Esophagus (tissue), 2 donors: Measurements from ENCODE around the gene CLC. TPM values are rescaled to one million over a fixed set of nuclear protein-coding genes. Genes with fewer than 3 reads are reported as not detected.

Experiments used
- H3K27ac ChIP-seq, 2 donors: one replicate each; pipeline ENCODE4 v1.5.1; 2013; ENCODE audit warnings: low read depth in 2 of 2, mild to moderate bottlenecking in 2 of 2, inconsistent platforms in 1 of 2, low read length in 1 of 2, moderate library complexity in 1 of 2
- H3K27me3 ChIP-seq, 2 donors: one replicate each; pipeline ENCODE4 v1.6.1; 2013; ENCODE audit warnings: low read length in 2 of 2, control low read depth in 1 of 2, mild to moderate bottlenecking in 1 of 2; ENCODE audit not compliant: insufficient read depth in 2 of 2, control insufficient read depth in 1 of 2
- H3K36me3 ChIP-seq, 2 donors: one replicate each; pipeline ENCODE4 v1.6.1; 2013; ENCODE audit warnings: low read length in 1 of 2; ENCODE audit not compliant: control insufficient read depth in 2 of 2, insufficient read depth in 2 of 2
- H3K4me1 ChIP-seq, 2 donors: one replicate each; pipeline ENCODE4 v1.6.1; 2013; ENCODE audit warnings: low read length in 1 of 2; ENCODE audit not compliant: control insufficient read depth in 2 of 2, insufficient read depth in 2 of 2
- H3K4me3 ChIP-seq, 2 donors: one replicate each; pipeline ENCODE4 v1.5.1; 2013; ENCODE audit warnings: low read length in 2 of 2, mild to moderate bottlenecking in 2 of 2, low read depth in 1 of 2, moderate library complexity in 1 of 2
- H3K9me3 ChIP-seq, 2 donors: one replicate each; pipeline ENCODE4 v1.6.1; 2013; ENCODE audit warnings: mild to moderate bottlenecking in 2 of 2, low read depth in 1 of 2, low read length in 1 of 2, moderate library complexity in 1 of 2; ENCODE audit not compliant: control insufficient read depth in 2 of 2, insufficient read depth in 1 of 2
- WGBS, 2 donors: extraction: QIAGEN DNeasy Blood & Tissue Kit; methylation state at CpG; one replicate each; pipeline ENCODE4 v1.1.7; 2013; 5-methylcytosine and 5-hydroxymethylcytosine counted together
- polyA plus RNA-seq, 2 donors: library from polyadenylated mRNA; stranded (reverse); fragments of 200-250 nt; gene quantifications; one replicate each; pipeline ENCODE4 v1.2.3, GENCODE V29; 2013
- donor health status: healthy with polysubstance abuse.
- donor health status: Bipolar disorder and iron deficiency.

CLC gene
- polyA plus RNA-seq, 2 donors = not detected

- Histone ChIP-seq H3K27me3 (peaks cover 0 to 2% of the 10 kb centered on the region in 2 donors), H3K4me1 (no peaks in the 10 kb centered on the region), H3K4me3 (no peak overlapping the region), H3K9me3 (no peaks in the 10 kb centered on the region), H3K27ac (no peak overlapping the region), H3K36me3 (no peaks in the 10 kb centered on the region)
- 82 to 83% methylated on average over 5 of the region's 5 CpGs for WGBS, 2 donors
Measured at GRCh38 chr19:39709026-39709872, 28.6 kb downstream of the CLC start.

GRCh38 chr19:39708594-39708993 lies 29.2 kb downstream of the CLC start:
- Histone ChIP-seq H3K27me3 (peaks cover 0 to 2% of the 10 kb centered on the region in 2 donors), H3K4me1 (no peaks in the 10 kb centered on the region), H3K4me3 (no peak overlapping the region), H3K27ac (no peak overlapping the region), H3K9me3 (no peaks in the 10 kb centered on the region), H3K36me3 (no peaks in the 10 kb centered on the region)
- 82% methylated on average over 6 of the region's 6 CpGs for WGBS, 2 donors

- 70 to 73% methylated on average over 8 of the region's 8 CpGs for WGBS, 2 donors
- H3K4me1 ChIP-seq = no peaks in the 10 kb centered on the region
Measured at GRCh38 chr19:39705578-39706188, 32.1 kb downstream of the CLC start.

GRCh38 chr19:39704181-39705044 lies 33.4 kb downstream of the CLC start, which contains the start of gene LGALS14:
Gene LGALS14 (plus strand): TSS chr19:39704481. CDS start chr19:39704529, 48 bp downstream.
- H3K9me3 ChIP-seq = no peaks in the 10 kb centered on the region
- no peaks in the 10 kb centered on the region for H3K27me3 ChIP-seq
- no peaks in the 10 kb centered on the region for H3K4me1 ChIP-seq
- H3K4me3 ChIP-seq = no peak within 1 kb of the TSS
- 37 to 39% methylated on average over 6 of the region's 6 CpGs for WGBS, 2 donors
- H3K27ac ChIP-seq = no peak within 1 kb of the TSS
- no peaks in the 10 kb centered on the region for H3K36me3 ChIP-seq

More at GRCh38 chr19:39705578-39706188, 32.1 kb downstream of the CLC start:
- Histone ChIP-seq H3K9me3 (no peaks in the 10 kb centered on the region), H3K27ac (no peak overlapping the region), H3K27me3 (no peaks in the 10 kb centered on the region), H3K4me3 (no peak overlapping the region), H3K36me3 (no peaks in the 10 kb centered on the region)

- Histone ChIP-seq H3K36me3 (no peaks in the 10 kb centered on the region), H3K4me1 (no peaks in the 10 kb centered on the region), H3K4me3 (no peak overlapping the region), H3K27me3 (no peaks in the 10 kb centered on the region), H3K27ac (no peak overlapping the region), H3K9me3 (no peaks in the 10 kb centered on the region)
- 67 to 74% methylated on average over 5 of the region's 5 CpGs for WGBS, 2 donors
Measured at GRCh38 chr19:39701291-39701690, 36.5 kb downstream of the CLC start.

- H3K9me3 ChIP-seq = no peaks in the 10 kb centered on the region
- H3K27ac ChIP-seq = no peak overlapping the region
- no peaks in the 10 kb centered on the region for H3K36me3 ChIP-seq
- H3K4me3 ChIP-seq = no peak overlapping the region
- H3K4me1 ChIP-seq = no peaks in the 10 kb centered on the region
- H3K27me3 ChIP-seq = no peaks in the 10 kb centered on the region
Measured at GRCh38 chr19:39698535-39698934, 39.3 kb downstream of the CLC start.

GRCh38 chr19:39696387-39696786 lies 41.4 kb downstream of the CLC start:
- 63 to 65% methylated on average over 2 of the region's 2 CpGs for WGBS, 2 donors
- H3K27me3 ChIP-seq = no peaks in the 10 kb centered on the region
- no peaks in the 10 kb centered on the region for H3K4me1 ChIP-seq
- H3K4me3 ChIP-seq = no peak overlapping the region
- H3K9me3 ChIP-seq = no peaks in the 10 kb centered on the region
- H3K27ac ChIP-seq = no peak overlapping the region
- no peaks in the 10 kb centered on the region for H3K36me3 ChIP-seq

GRCh38 chr19:39695759-39696158 lies 42.1 kb downstream of the CLC start:
- Histone ChIP-seq H3K27ac (no peak overlapping the region), H3K27me3 (no peaks in the 10 kb centered on the region), H3K36me3 (no peaks in the 10 kb centered on the region), H3K9me3 (no peaks in the 10 kb centered on the region), H3K4me1 (no peaks in the 10 kb centered on the region), H3K4me3 (no peak overlapping the region)
- WGBS, 2 donors = 62 to 67% methylated on average over 2 of the region's 2 CpGs

- Histone ChIP-seq H3K9me3 (no peaks in the 10 kb centered on the region), H3K4me3 (no peak overlapping the region), H3K36me3 (no peaks in the 10 kb centered on the region), H3K27me3 (no peaks in the 10 kb centered on the region), H3K27ac (no peak overlapping the region), H3K4me1 (no peaks in the 10 kb centered on the region)
- WGBS, 2 donors = 66 to 68% methylated on average over 1 of the region's 1 CpG
Measured at GRCh38 chr19:39692822-39693221, 45.0 kb downstream of the CLC start.
